Muscle of arm (tissue), 12 donors: ENCODE measurements around the gene KIAA1614. TPM values are rescaled to one million over a fixed set of nuclear protein-coding genes. Genes with fewer than 3 reads are reported as not detected.

Experiments used
- DNase-seq: peaks from one replicate; pipeline ENCODE4 v3.0.0-alpha.2; 2013
- polyA plus RNA-seq, 12 donors: library from polyadenylated mRNA; unstranded; fragments of 120-200 nt; gene quantifications; one replicate each; pipeline ENCODE4 v1.2.1, GENCODE V29; 2013; ENCODE audit not compliant: insufficient read length in 12 of 12

The KIAA1614 gene
- polyA plus RNA-seq, 12 donors: 6.8 to 22.5 (median 9.3) TPM; not detected in 1

GRCh38 chr1:180905927-180906326 lies 6.8 kb upstream of the KIAA1614 start:
- no peak for DNase-seq

GRCh38 chr1:180906511-180906910 lies 6.2 kb upstream of the KIAA1614 start:
- DNase-seq: no peak

- DNase-seq: no peak
Measured at GRCh38 chr1:180907313-180908055, 5.2 kb upstream of the KIAA1614 start.

GRCh38 chr1:180908074-180908765 lies 4.5 kb upstream of the KIAA1614 start:
- no peak for DNase-seq

- no peak for DNase-seq
Measured at GRCh38 chr1:180909005-180909414, 3.7 kb upstream of the KIAA1614 start.

GRCh38 chr1:180909462-180909976 lies 3.2 kb upstream of the KIAA1614 start:
- DNase-seq: no peak

GRCh38 chr1:180911640-180912191 lies 981 bp upstream of the KIAA1614 start:
- peak; percentile 31 for DNase-seq

- peak; percentile 45 for DNase-seq
Measured at GRCh38 chr1:180912211-180912800, 391 bp upstream of the KIAA1614 start.

GRCh38 chr1:180915426-180915965 lies 2.8 kb downstream of the KIAA1614 start:
- DNase-seq: no peak

- no peak for DNase-seq
Measured at GRCh38 chr1:180916012-180916770, 3.5 kb downstream of the KIAA1614 start.

GRCh38 chr1:180916771-180917170 lies 4.1 kb downstream of the KIAA1614 start:
- no peak for DNase-seq

GRCh38 chr1:180917306-180918065 lies 4.8 kb downstream of the KIAA1614 start:
- DNase-seq: no peak

- no peak for DNase-seq
Measured at GRCh38 chr1:180918519-180918918, 5.8 kb downstream of the KIAA1614 start.

- no peak for DNase-seq
Measured at GRCh38 chr1:180919183-180919700, 6.5 kb downstream of the KIAA1614 start.

- no peak for DNase-seq
Measured at GRCh38 chr1:180920193-180920592, 7.5 kb downstream of the KIAA1614 start.

GRCh38 chr1:180920702-180921101 lies 8.0 kb downstream of the KIAA1614 start:
- DNase-seq: no peak

- DNase-seq: no peak
Measured at GRCh38 chr1:180921386-180921785, 8.7 kb downstream of the KIAA1614 start.

- DNase-seq: no peak
Measured at GRCh38 chr1:180921891-180922630, 9.4 kb downstream of the KIAA1614 start.

GRCh38 chr1:180922631-180923015 lies 9.9 kb downstream of the KIAA1614 start:
- DNase-seq: no peak
